22Rv1 (cell line): ENCODE results near the gene ANKRD33.

Experiments
- CTCF ChIP-seq: fragments of 450-650 bp; IDR thresholded peaks from 2 replicates; pipeline ENCODE4 v1.5.1; 2017; ENCODE audit warnings: mild to moderate bottlenecking
- ZFX ChIP-seq: fragments of 450-650 bp; IDR thresholded peaks from 2 replicates; pipeline ENCODE4 v1.6.1; 2017; ENCODE audit warnings: antibody characterized with exemption, borderline replicate concordance

- no peak for TF ChIP-seq CTCF
- no peak for TF ChIP-seq ZFX
Measured at GRCh38 chr12:51869496-51869865, 18.4 kb upstream of the ANKRD33 start.
